ENCODE measurements around the gene FIGN.

DNA sequence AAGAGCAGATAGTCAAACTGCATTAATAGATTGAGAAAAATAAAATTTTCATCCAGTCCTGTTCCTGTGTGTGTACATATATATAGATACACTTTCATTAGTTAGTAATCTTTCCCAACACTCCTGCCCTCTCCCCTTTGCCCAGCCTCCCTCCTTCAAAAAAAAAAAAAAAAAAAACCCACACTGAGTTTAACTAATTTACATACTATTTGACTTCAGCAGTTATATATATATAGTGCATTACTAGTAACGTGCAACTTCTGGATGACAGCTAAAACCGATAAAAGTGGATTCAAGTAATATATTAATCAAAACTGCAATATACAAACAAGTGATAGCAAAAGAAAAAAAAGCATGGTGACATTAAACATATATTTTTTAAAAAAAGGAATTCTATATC, 1.4 kb downstream of the FIGN start:
- TF ChIP-seq RCOR1 (IDR thresholded peaks at IDR 0.05; ENCODE audit: insufficient replicate concordance, low read length) (no peak), RAD21 (IDR thresholded peaks at IDR 0.05; ENCODE audit: low read length) (no peak), RFX5 (IDR thresholded peaks at IDR 0.05; ENCODE audit: low read depth, low read length) (no peak), POLR2A (IDR thresholded peaks at IDR 0.05; ENCODE audit: low read depth, low read length) (no peak), CEBPB (IDR thresholded peaks at IDR 0.05; ENCODE audit: low read depth, low read length) (no peak), MXI1 (IDR thresholded peaks at IDR 0.05; ENCODE audit: borderline replicate concordance, low read depth, low read length) (no peak), FOS (IDR thresholded peaks at IDR 0.05; ENCODE audit: low read depth, low read length) (no peak), SMC3 (IDR thresholded peaks at IDR 0.05; ENCODE audit: low read depth, low read length) (no peak), MAFK (IDR thresholded peaks at IDR 0.05; ENCODE audit: low read depth, low read length) (no peak)
- TF ChIP-seq, protein P1, sequence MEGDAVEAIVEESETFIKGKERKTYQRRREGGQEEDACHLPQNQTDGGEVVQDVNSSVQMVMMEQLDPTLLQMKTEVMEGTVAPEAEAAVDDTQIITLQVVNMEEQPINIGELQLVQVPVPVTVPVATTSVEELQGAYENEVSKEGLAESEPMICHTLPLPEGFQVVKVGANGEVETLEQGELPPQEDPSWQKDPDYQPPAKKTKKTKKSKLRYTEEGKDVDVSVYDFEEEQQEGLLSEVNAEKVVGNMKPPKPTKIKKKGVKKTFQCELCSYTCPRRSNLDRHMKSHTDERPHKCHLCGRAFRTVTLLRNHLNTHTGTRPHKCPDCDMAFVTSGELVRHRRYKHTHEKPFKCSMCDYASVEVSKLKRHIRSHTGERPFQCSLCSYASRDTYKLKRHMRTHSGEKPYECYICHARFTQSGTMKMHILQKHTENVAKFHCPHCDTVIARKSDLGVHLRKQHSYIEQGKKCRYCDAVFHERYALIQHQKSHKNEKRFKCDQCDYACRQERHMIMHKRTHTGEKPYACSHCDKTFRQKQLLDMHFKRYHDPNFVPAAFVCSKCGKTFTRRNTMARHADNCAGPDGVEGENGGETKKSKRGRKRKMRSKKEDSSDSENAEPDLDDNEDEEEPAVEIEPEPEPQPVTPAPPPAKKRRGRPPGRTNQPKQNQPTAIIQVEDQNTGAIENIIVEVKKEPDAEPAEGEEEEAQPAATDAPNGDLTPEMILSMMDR (conservative IDR thresholded peaks at IDR 0.05; ENCODE audit: low read depth, low read length): no peak
- TF ChIP-seq, protein P2, sequence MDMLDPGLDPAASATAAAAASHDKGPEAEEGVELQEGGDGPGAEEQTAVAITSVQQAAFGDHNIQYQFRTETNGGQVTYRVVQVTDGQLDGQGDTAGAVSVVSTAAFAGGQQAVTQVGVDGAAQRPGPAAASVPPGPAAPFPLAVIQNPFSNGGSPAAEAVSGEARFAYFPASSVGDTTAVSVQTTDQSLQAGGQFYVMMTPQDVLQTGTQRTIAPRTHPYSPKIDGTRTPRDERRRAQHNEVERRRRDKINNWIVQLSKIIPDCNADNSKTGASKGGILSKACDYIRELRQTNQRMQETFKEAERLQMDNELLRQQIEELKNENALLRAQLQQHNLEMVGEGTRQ (IDR thresholded peaks at IDR 0.05; ENCODE audit: low read depth, low read length): no peak
- TF ChIP-seq, protein P3, sequence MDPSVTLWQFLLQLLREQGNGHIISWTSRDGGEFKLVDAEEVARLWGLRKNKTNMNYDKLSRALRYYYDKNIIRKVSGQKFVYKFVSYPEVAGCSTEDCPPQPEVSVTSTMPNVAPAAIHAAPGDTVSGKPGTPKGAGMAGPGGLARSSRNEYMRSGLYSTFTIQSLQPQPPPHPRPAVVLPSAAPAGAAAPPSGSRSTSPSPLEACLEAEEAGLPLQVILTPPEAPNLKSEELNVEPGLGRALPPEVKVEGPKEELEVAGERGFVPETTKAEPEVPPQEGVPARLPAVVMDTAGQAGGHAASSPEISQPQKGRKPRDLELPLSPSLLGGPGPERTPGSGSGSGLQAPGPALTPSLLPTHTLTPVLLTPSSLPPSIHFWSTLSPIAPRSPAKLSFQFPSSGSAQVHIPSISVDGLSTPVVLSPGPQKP (IDR thresholded peaks at IDR 0.05; ENCODE audit: borderline replicate concordance, low read depth, low read length): no peak

All from IMR-90 (cell line).